NCI-H2196 treated with DMSO at 0.1 percent for 48 hours (cell line): ENCODE data around the gene PIK3R4.

Experiments
- DNase-seq: peaks from one replicate; lab custom pipeline; 2025; ENCODE audit not compliant: unreplicated experiment; lab: John Stamatoyannopoulos, UW

The PIK3R4 gene

GRCh38 chr3:130741946-130742610, 4.6 kb downstream of the PIK3R4 start:
- no peak for DNase-seq

GRCh38 chr3:130739848-130740247, 6.8 kb downstream of the PIK3R4 start:
- DNase-seq, result no peak

- no peak for DNase-seq
These were observed 8.4 kb downstream of the PIK3R4 start for GRCh38 chr3:130738241-130738640.

- DNase-seq, result no peak
These were observed 9.0 kb downstream of the PIK3R4 start for GRCh38 chr3:130737622-130738021.

- DNase-seq, result no peak
These were observed 13.3 kb downstream of the PIK3R4 start for GRCh38 chr3:130733236-130733875.

- no peak for DNase-seq
These were observed 14.1 kb downstream of the PIK3R4 start for GRCh38 chr3:130732501-130732900.

GRCh38 chr3:130731817-130732216, 14.8 kb downstream of the PIK3R4 start:
- DNase-seq, result no peak

- no peak for DNase-seq
These were observed 17.5 kb downstream of the PIK3R4 start for GRCh38 chr3:130729154-130729553.

- no peak for DNase-seq
These were observed 18.6 kb downstream of the PIK3R4 start for GRCh38 chr3:130728037-130728436.

GRCh38 chr3:130725746-130726145, 20.9 kb downstream of the PIK3R4 start:
- no peak for DNase-seq

- no peak for DNase-seq
These were observed 31.0 kb downstream of the PIK3R4 start for GRCh38 chr3:130715616-130716015.

GRCh38 chr3:130712718-130713423, 33.8 kb downstream of the PIK3R4 start:
- no peak for DNase-seq

GRCh38 chr3:130711565-130712324, 34.9 kb downstream of the PIK3R4 start:
- no peak for DNase-seq

- DNase-seq, result no peak
These were observed 37.0 kb downstream of the PIK3R4 start for GRCh38 chr3:130709671-130710070.

GRCh38 chr3:130707902-130708601, 38.6 kb downstream of the PIK3R4 start:
- no peak for DNase-seq

- DNase-seq, result no peak
These were observed 41.1 kb downstream of the PIK3R4 start for GRCh38 chr3:130705501-130705900.

- no peak for DNase-seq
These were observed 43.6 kb downstream of the PIK3R4 start for GRCh38 chr3:130702985-130703384.

- DNase-seq, result no peak
These were observed 46.1 kb downstream of the PIK3R4 start for GRCh38 chr3:130700541-130700940.

- no peak for DNase-seq
These were observed 46.9 kb downstream of the PIK3R4 start for GRCh38 chr3:130699765-130700164.

- no peak for DNase-seq
These were observed 53.3 kb downstream of the PIK3R4 start for GRCh38 chr3:130693314-130693713.

- no peak for DNase-seq
These were observed 54.2 kb downstream of the PIK3R4 start for GRCh38 chr3:130692455-130692854.
